Activated gamma-delta T cell (primary cell): ENCODE results near the gene TMEM100.

Source experiments
- DNase-seq: peaks from one replicate; lab custom pipeline; 2025; lab: John Stamatoyannopoulos, UW

The TMEM100 gene

DNA sequence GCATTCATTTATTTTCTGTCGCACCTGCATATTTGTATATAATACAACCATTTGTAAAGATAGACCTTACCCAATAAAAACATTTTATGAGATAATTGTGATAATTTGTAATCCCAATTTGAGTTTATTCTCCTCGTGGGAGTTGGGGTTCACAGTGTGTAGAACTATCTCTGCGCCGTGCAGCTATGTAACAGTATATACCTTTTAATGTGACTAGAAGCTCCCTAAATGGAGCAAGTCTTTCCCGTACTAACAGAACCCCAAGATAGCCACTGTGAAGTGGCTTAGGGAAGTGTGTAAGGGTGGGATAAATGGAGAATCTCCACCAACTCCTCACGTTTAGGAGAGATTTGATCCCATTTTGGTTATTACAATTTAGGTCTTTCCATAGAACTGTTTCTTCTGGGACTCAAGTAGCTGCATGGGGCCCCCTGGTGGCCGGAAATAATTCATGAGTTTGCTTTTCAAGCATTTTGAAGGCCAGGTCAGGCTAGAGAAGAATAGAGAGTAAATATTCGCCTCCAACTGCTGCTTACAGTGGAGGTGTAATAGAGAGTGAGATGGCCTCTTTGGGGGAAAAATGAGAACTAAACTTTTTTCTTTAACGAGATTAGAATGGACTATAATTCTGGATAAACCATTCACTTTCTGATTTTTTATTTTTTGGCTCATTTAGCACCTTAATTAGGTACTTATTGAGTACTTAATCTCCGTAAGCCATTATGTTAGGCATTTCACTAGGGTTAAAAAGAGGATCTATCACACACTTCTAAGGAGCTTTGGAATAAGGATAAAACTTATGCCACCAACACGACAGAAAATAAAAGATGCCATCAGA lies 4.5 kb downstream of the TMEM100 start:
- DNase-seq = no peak

DNA sequence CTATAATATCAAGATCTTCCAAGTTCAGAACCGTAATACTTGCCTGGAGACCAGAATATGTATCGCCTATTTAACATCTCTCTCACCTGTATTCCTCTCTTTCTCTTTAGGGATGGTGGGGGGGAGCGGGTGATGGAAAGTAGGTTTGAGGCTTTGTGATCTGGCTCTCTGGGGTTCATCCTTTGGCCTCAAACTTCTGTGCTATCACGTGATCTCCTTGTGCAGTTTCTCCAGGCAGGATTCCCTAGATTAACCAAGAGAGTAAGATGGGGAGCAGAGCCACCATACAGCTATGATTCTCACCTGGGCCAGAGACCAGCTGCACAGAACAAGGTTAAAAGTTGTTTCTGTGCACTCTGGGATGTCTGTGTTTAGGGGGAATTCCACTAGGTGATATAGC lies 5.2 kb downstream of the TMEM100 start:
- DNase-seq = no peak

DNA sequence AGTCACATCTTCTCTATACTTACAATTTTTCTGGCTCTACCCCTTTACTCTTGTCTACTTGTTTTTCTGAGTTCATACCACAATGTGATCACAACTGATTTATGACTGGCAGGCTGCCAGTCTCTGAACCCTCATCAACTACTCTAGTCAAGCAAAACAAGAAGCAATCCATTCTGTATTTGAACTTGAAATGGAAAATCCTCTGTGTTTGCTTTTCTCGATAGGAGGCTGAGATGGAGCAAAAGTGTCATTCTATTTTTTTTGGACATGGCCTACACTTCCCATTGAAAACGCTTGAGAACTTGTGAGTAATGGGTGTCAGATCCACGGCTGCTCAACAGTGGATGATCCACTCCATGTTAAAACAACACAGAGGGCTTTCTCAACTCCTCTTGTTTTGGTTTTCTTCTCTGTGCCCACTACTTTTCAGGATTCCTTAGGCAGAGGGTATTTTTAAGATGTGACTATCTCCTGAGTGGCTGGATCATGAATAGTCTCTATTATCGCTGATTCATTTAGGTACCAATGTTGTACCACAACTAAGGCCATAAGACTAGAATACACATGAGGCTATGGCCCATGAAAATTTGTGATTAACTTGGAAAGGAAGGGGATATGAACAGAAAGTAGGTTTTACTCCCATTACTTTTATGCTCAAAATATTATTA lies 11.7 kb downstream of the TMEM100 start:
- no peak for DNase-seq

DNA sequence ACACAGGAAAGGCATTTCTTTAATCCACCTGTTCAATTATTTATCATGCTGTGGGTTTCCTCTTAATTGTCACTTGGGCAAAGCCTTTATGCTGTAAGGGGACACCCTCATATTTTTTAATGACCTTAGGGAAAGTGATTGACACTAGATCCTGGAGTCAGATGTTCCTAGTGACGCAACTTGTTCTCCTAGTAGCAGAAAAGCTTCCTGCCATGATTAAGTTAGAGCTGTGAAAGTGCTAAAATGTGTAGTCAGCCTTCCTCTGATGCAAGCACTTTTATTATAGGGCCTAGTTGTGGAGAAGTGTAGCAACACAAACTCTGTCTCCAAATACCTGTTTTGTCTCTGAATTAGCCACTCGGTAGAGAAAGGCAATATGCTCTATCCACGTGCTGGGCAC lies 12.3 kb downstream of the TMEM100 start:
- DNase-seq = no peak

DNA sequence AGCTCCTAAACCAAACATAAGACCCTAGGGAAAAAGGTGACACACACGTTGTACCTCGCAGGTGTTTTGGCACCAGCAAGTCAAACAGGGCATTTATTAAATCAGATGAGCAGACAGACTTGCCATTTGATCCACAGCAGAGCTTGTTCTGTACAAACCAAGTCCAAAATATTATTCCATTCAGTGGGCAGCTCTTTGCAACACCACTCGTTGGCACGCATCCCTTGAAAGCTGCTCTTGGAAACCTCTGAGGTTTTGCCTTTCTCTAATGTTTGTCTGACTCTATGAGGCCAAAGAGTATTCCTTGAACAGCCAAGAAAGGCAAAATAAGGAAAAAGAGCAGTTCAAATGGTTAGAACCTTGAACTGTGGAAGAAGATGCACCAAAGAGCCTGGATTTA lies 12.7 kb downstream of the TMEM100 start:
- no peak for DNase-seq

GRCh38 chr17:55709440-55709839 lies 13.2 kb downstream of the TMEM100 start:
- DNase-seq = no peak

DNA sequence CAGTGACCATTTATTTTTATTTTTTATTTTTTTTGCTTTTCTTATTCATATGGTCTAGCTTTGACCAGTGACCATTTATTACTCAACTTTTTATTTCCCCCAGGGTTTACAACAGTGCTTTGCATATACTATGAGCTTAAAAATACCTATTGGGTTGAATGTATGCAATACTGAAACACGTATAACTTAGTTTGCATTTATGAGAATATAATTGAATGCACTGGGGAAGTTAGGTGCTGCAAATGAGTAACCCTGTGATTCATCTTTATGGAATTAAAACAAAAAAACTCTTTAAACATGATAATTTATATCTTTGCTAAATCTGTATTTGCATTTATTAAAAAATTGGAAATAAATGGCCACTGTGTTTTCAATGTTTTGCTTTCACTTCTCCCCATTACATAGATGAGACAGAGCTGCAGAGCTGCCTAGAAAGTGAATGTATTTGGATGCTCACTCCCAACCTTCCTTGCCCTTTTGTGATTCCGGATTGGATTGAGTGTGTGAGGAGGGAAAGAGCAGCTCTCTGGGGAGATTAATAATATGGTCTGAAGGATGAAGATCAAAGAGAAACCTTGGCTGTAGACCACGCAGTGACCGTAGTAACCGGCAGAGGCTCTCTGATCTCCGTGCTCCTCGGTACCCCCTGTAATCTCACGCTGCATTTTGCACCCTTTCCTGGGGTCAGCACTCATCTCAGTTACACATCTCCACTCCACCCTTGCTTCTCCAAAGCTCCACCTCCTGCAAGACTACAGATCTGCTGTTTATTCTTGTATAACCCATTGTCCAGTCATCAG lies 14.3 kb downstream of the TMEM100 start:
- DNase-seq = no peak

GRCh38 chr17:55706808-55707773 lies 15.6 kb downstream of the TMEM100 start:
- DNase-seq = no peak

- DNase-seq = no peak
Observed at GRCh38 chr17:55705847-55706246, 16.8 kb downstream of the TMEM100 start.

DNA sequence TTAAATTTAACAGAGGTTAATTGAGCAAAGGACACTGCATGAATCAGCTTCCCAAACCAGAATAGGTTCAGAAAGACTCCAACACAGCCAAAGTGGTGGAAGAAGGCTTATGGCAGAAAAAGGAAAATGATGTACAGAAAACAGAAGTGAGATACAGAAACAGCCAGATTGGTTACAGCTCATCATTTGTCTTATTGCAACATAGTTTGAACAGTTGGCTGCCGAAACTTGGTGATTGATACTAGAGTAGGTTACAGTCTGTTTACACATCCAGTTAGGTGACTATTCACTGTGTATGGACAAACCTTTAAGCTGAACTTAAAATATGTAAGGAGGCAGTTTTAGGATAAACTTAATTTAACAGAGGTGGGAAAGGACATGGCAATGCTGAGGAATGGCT lies 18.3 kb downstream of the TMEM100 start:
- no peak for DNase-seq

DNA sequence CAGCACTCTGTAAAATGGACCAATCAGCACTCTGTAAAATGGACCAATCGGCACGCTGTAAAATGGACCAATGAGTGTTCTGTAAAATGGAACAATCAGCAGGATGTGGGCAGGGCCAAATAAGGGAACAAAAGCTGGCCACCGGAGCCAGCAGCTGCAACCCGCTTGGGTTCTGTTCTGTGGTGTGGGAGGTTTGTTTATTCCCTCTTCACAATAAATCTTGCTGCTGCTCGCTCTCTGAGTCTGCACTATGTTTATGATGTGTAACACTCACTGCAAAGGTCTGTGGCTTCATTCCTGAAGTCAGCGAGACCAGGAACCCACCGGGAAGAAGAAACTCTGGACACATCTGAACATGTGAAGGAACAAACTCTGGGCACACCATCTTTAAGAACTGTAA lies 20.5 kb downstream of the TMEM100 start:
- DNase-seq = no peak

GRCh38 chr17:55699181-55699860 lies 23.3 kb downstream of the TMEM100 start:
- no peak for DNase-seq

- no peak for DNase-seq
Observed at GRCh38 chr17:55694286-55694910, 28.3 kb downstream of the TMEM100 start.

DNA sequence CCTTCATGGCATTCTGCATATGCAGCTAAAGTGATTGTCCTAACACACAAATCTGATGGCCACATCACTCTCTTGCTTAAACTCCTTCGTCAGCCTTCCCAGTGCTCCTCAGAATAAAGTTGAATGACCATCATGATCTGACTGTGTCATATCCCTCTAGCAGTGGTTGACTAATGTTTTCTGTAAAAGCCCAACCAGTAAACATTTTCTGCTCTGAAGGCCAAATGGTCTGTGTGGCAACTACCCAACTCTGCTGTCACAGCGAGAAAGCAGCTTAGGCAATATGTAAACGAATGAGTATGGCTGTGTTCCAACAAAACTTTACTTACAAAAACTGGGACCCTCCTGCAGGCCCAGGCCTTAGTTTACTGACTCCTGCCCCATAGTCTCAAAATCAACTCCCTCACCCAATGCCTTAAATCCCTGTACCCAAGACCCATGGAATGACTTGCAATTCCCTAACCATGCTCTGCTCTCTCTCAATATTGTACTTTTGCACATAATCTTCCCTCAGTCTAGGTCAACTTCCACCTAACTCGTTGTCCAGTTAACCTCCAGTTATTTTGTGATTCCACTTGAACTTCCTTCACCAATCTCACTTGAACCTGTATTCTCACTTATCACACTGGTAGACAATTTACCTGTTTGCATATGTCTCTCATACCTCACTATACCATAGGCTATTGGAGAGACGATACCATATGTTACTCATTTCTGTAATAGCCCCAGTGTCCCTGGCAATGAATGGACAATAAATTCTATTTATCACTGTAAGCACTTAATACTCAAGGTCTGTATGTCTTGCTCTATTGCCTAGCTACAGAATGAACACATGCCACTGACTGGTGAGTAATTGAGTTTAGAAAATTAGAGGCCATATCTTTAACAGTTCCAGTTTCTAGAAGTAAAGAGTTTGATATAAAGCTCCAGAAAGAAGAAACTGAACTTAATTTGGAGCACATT lies 29.1 kb downstream of the TMEM100 start:
- no peak for DNase-seq

- no peak for DNase-seq
Observed at GRCh38 chr17:55692276-55692675, 30.4 kb downstream of the TMEM100 start.

DNA sequence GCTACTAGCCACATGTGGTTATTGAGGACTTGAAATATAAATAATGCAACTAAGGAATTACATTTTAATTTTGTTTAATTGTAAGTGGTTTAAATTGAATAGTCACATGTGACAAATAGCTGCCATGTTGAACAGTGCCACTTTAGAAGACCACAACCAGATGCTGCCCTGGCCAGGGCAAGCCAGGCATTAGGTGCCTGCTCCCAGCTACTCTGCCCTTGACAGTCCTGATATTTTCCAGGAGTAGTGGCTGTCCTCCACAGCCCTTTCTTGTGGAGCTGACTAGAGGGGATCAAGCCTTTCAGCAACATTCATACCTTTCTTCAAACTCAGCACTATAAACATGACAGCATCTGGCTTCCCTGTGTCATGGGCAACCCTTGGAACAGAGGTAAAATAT lies 31.0 kb downstream of the TMEM100 start:
- DNase-seq = no peak

- no peak for DNase-seq
Observed at GRCh38 chr17:55690105-55690508, 32.6 kb downstream of the TMEM100 start.

DNA sequence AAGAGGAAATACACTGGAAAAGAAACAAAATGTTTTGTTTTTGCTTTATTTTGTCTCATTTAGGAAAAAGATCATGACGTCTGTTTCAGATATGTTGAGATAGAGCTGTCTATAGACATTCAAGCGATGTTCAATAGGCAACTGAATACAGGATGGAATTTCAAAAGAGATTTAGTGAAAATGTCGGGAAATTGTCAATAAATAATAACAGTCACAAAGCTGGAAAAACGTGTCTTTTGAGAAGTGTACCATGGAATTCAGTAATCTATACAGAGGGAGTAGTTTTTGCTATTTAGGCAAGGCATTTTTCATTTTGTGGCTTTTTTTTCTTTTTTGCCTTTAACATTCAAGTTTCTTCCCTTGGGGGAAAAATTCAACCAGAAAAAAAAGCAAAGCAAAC lies 33.0 kb downstream of the TMEM100 start:
- DNase-seq = no peak

- no peak for DNase-seq
Observed at GRCh38 chr17:55688057-55688456, 34.6 kb downstream of the TMEM100 start.
